HepG2 (cell line): ENCODE measurements around the gene CST8. TPM values are rescaled to one million over a fixed set of nuclear protein-coding genes. Genes with fewer than 3 reads are reported as not detected.

Experiments used
- ATAC-seq: fragments of 200-7000 bp; cut with Tn5 transposase; 3 replicates; pipeline ENCODE4 v1.9.1; 2020; ENCODE audit warnings: mild to moderate bottlenecking, moderate library complexity
- BruUV-seq: library from RNA; stranded (reverse); fragments of 400-500 nt; replicated peaks from 2 replicates; lab custom pipeline; 2021; lab: Mats Ljungman, UMichigan
- CTCF ChIA-PET: fragments of 300-600 bp; formaldehyde crosslinking; extraction: SDS; loops from one replicate; lab custom pipeline; 2021; ENCODE audit warnings: low total read pairs, inconsistent platforms, low intra/inter-chr PET ratio; lab: Yijun Ruan, JAX
- POLR2A ChIA-PET: fragments of 350-600 bp; sonication (Branson Sonifier 250); formaldehyde crosslinking; loops from one replicate; lab custom pipeline; 2020; ENCODE audit warnings: antibody characterized with exemption, inconsistent platforms; lab: Yijun Ruan, JAX
- DNase-seq: peaks from one replicate; pipeline ENCODE4 v3.0.0-alpha.2; 2015; ENCODE audit warnings: low spot score
- FAIRE-seq: peaks from 3 replicates; lab custom pipeline; 2011; peaks lifted over from hg19 to GRCh38; lab: Jason Lieb, UNC
- H2AFZ ChIP-seq: one replicate; pipeline ENCODE4 v1.6.1; 2011; ENCODE audit warnings: low read length, inconsistent platforms
- H3K27ac ChIP-seq: fragments of 300-600 bp; 3 replicates; pipeline ENCODE4 v1.8.0; 2011; ENCODE audit warnings: mixed run types, mild to moderate bottlenecking, mixed read lengths, low read length, inconsistent platforms; ENCODE audit not compliant: insufficient read depth; ENCODE audit errors: extremely low read length
- H3K27me3 ChIP-seq, 2 experiments: fragments of 200-600 bp in 1 of 2; 2 replicates in 1 of 2; 3 replicates in 1 of 2; pipeline versions ENCODE4 v1.6.0 to v1.8.0; 2011; ENCODE audit warnings: low read length in 2 of 2, mild to moderate bottlenecking in 2 of 2, moderate library complexity in 2 of 2, inconsistent platforms in 1 of 2; ENCODE audit not compliant: insufficient read depth in 2 of 2, control insufficient read depth in 1 of 2
- H3K36me3 ChIP-seq, 2 experiments: fragments of 200-600 bp in 1 of 2; replicated peaks in 1 of 2; 2 replicates in 1 of 2; 3 replicates in 1 of 2; pipeline versions ENCODE4 v1.5.1 to v1.8.0; 2011; ENCODE audit warnings: low read length in 2 of 2, inconsistent platforms in 1 of 2; ENCODE audit not compliant: insufficient read depth in 2 of 2, control insufficient read depth in 1 of 2
- H3K4me1 ChIP-seq: 2 replicates; pipeline ENCODE4 v1.5.1; 2012; ENCODE audit warnings: low read length, inconsistent platforms; ENCODE audit not compliant: insufficient read depth
- H3K4me2 ChIP-seq: 2 replicates; pipeline ENCODE4 v1.6.0; 2011; ENCODE audit warnings: low read depth, low read length, inconsistent platforms
- H3K4me3 ChIP-seq, 3 experiments: fragments of 200-600 bp in 1 of 3; sonication (generic), shearing (Covaris generic) in 1 of 3; replicated peaks in 1 of 3; 2 replicates each; pipeline ENCODE4 v1.5.1; 2011 to 2016; ENCODE audit warnings: low read length in 3 of 3, inconsistent platforms in 2 of 3, low read depth in 2 of 3, mild to moderate bottlenecking in 2 of 3, control low read depth in 1 of 3, mixed read lengths in 1 of 3; ENCODE audit not compliant: insufficient read depth in 1 of 3
- H3K79me2 ChIP-seq: one replicate; pipeline ENCODE4 v1.6.1; 2011; ENCODE audit warnings: low read length, inconsistent platforms; ENCODE audit not compliant: insufficient read depth
- H3K9ac ChIP-seq: 2 replicates; pipeline ENCODE4 v1.6.0; 2011; ENCODE audit warnings: mild to moderate bottlenecking, low read depth, low read length, inconsistent platforms; ENCODE audit not compliant: insufficient read depth
- H3K9me3 ChIP-seq: 2 replicates; pipeline ENCODE4 v1.5.1; 2012; ENCODE audit warnings: mild to moderate bottlenecking, low read length
- H4K20me1 ChIP-seq: 2 replicates; pipeline ENCODE4 v1.6.0; 2011; ENCODE audit warnings: inconsistent platforms, mild to moderate bottlenecking, low read length, moderate library complexity; ENCODE audit not compliant: insufficient read depth
- ATM ChIP-seq: fragments of 450-650 bp; IDR thresholded peaks from 2 replicates; pipeline ENCODE4 v1.7.1; 2017; ENCODE audit warnings: mild to moderate bottlenecking, borderline replicate concordance
- EZH2 ChIP-seq: conservative IDR thresholded peaks from 2 replicates; pipeline ENCODE4 v1.6.1; 2012; ENCODE audit warnings: mild to moderate bottlenecking, low read depth, low read length, moderate library complexity
- GLMP ChIP-seq: sonication (generic); formaldehyde crosslinking; IDR thresholded peaks from 2 replicates; pipeline ENCODE4 v1.9.0; 2021; ENCODE audit warnings: missing genetic modification reagents, mild to moderate bottlenecking, borderline replicate concordance
- HMG20B ChIP-seq: conservative IDR thresholded peaks from 2 replicates; pipeline ENCODE4 v1.6.1; 2016; ENCODE audit warnings: missing genetic modification reagents, missing compliant biosample characterization
- IKZF1 ChIP-seq: fragments of 450-650 bp; IDR thresholded peaks from 2 replicates; pipeline ENCODE4 v1.7.1; 2016
- MNT ChIP-seq: fragments of 450-650 bp; IDR thresholded peaks from 2 replicates; pipeline ENCODE4 v1.6.1; 2016
- ZBTB37 ChIP-seq: sonication (generic); formaldehyde crosslinking; IDR thresholded peaks from 2 replicates; pipeline ENCODE4 v1.4.0; 2020; ENCODE audit warnings: mild to moderate bottlenecking, missing genetic modification reagents
- ZC3H4 ChIP-seq: sonication (generic); formaldehyde crosslinking; IDR thresholded peaks from 2 replicates; pipeline ENCODE4 v1.4.0; 2020; ENCODE audit warnings: missing genetic modification reagents, borderline replicate concordance
- ZFYVE20 ChIP-seq: sonication (generic); formaldehyde crosslinking; IDR thresholded peaks from 2 replicates; pipeline ENCODE4 v1.8.0; 2023; ENCODE audit warnings: low read depth, mild to moderate bottlenecking, moderate library complexity, missing genetic modification reagents, borderline replicate concordance
- ZNF10 ChIP-seq: sonication (generic); formaldehyde crosslinking; IDR thresholded peaks from 2 replicates; pipeline ENCODE4 v1.4.0; 2020; ENCODE audit warnings: mild to moderate bottlenecking, low read depth, missing genetic modification reagents, borderline replicate concordance
- ZNF362 ChIP-seq: sonication (generic); formaldehyde crosslinking; IDR thresholded peaks from 2 replicates; pipeline ENCODE4 v1.4.0; 2020; ENCODE audit warnings: missing genetic modification reagents, mild to moderate bottlenecking, borderline replicate concordance
- ZNF7 ChIP-seq: IDR thresholded peaks from 2 replicates; pipeline ENCODE4 v1.6.1; 2016; ENCODE audit warnings: missing biosample characterization, missing genetic modification reagents
- WGBS: methylation state at CpG from one replicate; pipeline ENCODE4 v1.1.6; 2017; ENCODE audit warnings: low lambda C conversion rate; 5-methylcytosine and 5-hydroxymethylcytosine counted together
- in situ Hi-C: cut with HindIII; loops from 2 replicates; pipeline ENCODE4 v1.10.0; 2017; ENCODE audit warnings: low pct_unique_long_range_greater_than_20kb; ENCODE audit not compliant: extremely low pct_ligation_motif_present
- intact Hi-C: fragments of 100-400 bp; cut with micrococcal nuclease; formaldehyde crosslinking; loops from one replicate; pipeline ENCODE4 v1.10.0; 2022; ENCODE audit not compliant: unreplicated experiment
- polyA plus RNA-seq, 8 experiments: library from polyadenylated mRNA; depleted of rRNA in 3 of 8; stranded (reverse) in 7 of 8; unstranded in 1 of 8; fragments of >200 nt; fragmentation: Illumina TruSeq in 4 of 8; extraction: Trizol in 4 of 8; gene quantifications; 2 replicates each; pipeline versions ENCODE4 v1.2.1 to v1.2.3, GENCODE V29; 2011 to 2016; ENCODE audit warnings: low read depth in 4 of 8, missing spikeins in 1 of 8, mixed read lengths in 1 of 8; ENCODE audit not compliant: insufficient read depth in 1 of 8
- total RNA-seq, 5 experiments: library from RNA; depleted of rRNA; stranded (reverse); fragments of >200 nt; fragmentation: Illumina TruSeq; extraction: Trizol; gene quantifications; 2 replicates each; pipeline ENCODE4 v1.2.3, GENCODE V29; 2016; ENCODE audit warnings: low read depth in 1 of 5

The CST8 gene
- total and polyA plus RNA-seq, 2 of the 13 experiments (the other 11 are each of a cell fraction or from before 2014, with no cell fraction given): not detected

- ATAC-seq (no peak), FAIRE-seq (no peak), DNase-seq (no peak)
- no peaks in the 10 kb centered on the region for H3K9me3 ChIP-seq
- H3K4me3 ChIP-seq: no peak overlapping the region
- no peak overlapping the region for H3K9ac ChIP-seq
- in situ Hi-C loops (loop anchor here (5.0 kb wide), 1 partner anchor 162 kb away; the partner anchor contains the start of gene CST9), intact Hi-C loops (loop anchor here (5.0 kb wide), 1 partner anchor 277 kb away; no protein-coding TSS in a partner anchor)
- H3K36me3 ChIP-seq: no peaks in the 10 kb centered on the region
- peaks cover 0 to 21% of the 10 kb centered on the region in 2 experiments; a peak in 2 of 5 replicates for H3K27me3 ChIP-seq
- H3K27ac ChIP-seq: no peak overlapping the region
- no TSS peak for BruUV-seq
- TF ChIP-seq ZFYVE20: no peak
- peak; percentile 24; the same call in 1 of the 2 replicates for TF ChIP-seq IKZF1
- 0 out of 2 replicates have a peak, but pooled peaks have one; percentile 13 for TF ChIP-seq MNT
- CTCF ChIA-PET: no interaction called here
- H4K20me1 ChIP-seq: no peaks in the 10 kb centered on the region
- H2AFZ ChIP-seq: no peak overlapping the region
- H3K4me2 ChIP-seq: no peak overlapping the region
- peaks cover 12% of the 10 kb centered on the region for H3K4me1 ChIP-seq
- POLR2A ChIA-PET: interaction anchor here (1.5 kb wide), 1 partner anchor 9 kb away, joined by 3 read pairs; no protein-coding TSS in a partner anchor
- no peaks in the 10 kb centered on the region for H3K79me2 ChIP-seq
- WGBS: 37% methylated on average over 4 of the region's 4 CpGs
These were observed 46.1 kb upstream of the CST8 start for GRCh38 chr20:23444859-23445258.

- intact Hi-C loops: loop anchor here (1.0 kb wide), 1 partner anchor 96 kb away; no protein-coding TSS in a partner anchor
- FAIRE-seq (no peak), DNase-seq (peak; percentile 55), ATAC-seq (peak; percentile 7; the same call in 2 of the 3 replicates)
- CTCF ChIA-PET: no interaction called here
- Histone ChIP-seq H3K27ac (no peak overlapping the region), H4K20me1 (no peaks in the 10 kb centered on the region), H3K36me3 (no peaks in the 10 kb centered on the region), H3K4me1 (peaks cover 12% of the 10 kb centered on the region), H3K9me3 (no peaks in the 10 kb centered on the region), H2AFZ (no peak overlapping the region), H3K27me3 (peaks cover 0 to 21% of the 10 kb centered on the region in 2 experiments; a peak in 2 of 5 replicates), H3K4me2 (no peak overlapping the region), H3K9ac (no peak overlapping the region), H3K4me3 (no peak overlapping the region), H3K79me2 (no peaks in the 10 kb centered on the region)
- POLR2A ChIA-PET: interaction anchor here (1.5 kb wide), 1 partner anchor 10 kb away, joined by 3 read pairs; no protein-coding TSS in a partner anchor
- BruUV-seq: no TSS peak
- WGBS: 61% methylated on average over 7 of the region's 7 CpGs
- in situ Hi-C loops: no loop called here
- no peak for TF ChIP-seq ZNF362 (CRISPR knock-in tag)
- no peak for TF ChIP-seq EZH2
- TF ChIP-seq HMG20B (CRISPR knock-in tag): no peak
- TF ChIP-seq ZNF7 (CRISPR knock-in tag): peak; percentile 93
- no peak for TF ChIP-seq ZNF10 (CRISPR knock-in tag)
- no peak for TF ChIP-seq GLMP (CRISPR knock-in tag)
- TF ChIP-seq ZBTB37: no peak
- no peak for TF ChIP-seq ATM
- no peak for TF ChIP-seq ZC3H4 (CRISPR knock-in tag)
These were observed 45.2 kb upstream of the CST8 start for GRCh38 chr20:23445596-23446217.
